ENCODE data around the gene C19orf67. TPM values are rescaled to one million over a fixed set of nuclear protein-coding genes. Genes with fewer than 3 reads are reported as not detected.

The C19orf67 gene
- total and polyA plus RNA-seq, 2 of the 13 experiments (the other 11 are each of a cell fraction or from before 2014, with no cell fraction given) = 0.11 to 0.32 TPM

DNA sequence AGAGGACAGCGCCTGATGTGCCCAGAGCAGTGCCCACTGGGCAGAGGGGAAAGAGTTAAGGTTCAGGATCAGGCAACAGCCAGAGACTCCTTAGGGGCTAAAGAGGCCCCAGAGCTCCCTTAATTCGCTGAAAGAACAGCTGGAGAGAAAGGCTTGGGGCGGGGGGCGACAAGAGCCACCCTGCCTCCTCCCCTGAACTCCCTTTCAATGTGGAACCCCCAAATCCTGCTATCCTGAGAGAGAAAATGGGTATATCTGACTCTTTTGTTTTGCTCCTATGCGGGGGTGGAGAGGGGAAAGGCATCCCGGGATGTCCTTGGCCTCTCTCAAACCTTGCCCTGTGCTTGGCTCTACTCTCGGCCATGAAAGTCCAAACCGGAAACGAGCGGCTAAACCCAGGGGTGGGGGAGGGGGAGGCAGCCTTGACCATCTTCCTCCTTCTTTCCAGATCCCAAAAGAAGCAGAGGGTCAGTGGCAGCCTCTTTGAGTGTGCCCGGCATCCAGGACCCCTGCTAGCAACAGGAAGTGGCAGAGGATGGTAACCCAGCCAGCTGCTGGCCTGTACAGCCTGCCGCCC is 27.3 kb upstream of the C19orf67 start (continued):
- TF ChIP-seq PRPF4 (IDR thresholded peaks at IDR 0.05; ENCODE audit: low read depth, low read length, poor library complexity, severe bottlenecking) (peak; percentile 17), ZNF841 (CRISPR knock-in tag; IDR thresholded peaks at IDR 0.05; ENCODE audit: borderline replicate concordance) (no peak), MEIS1 (CRISPR knock-in tag; IDR thresholded peaks at IDR 0.05; ENCODE audit: borderline replicate concordance) (peak; percentile 44; the same call in 1 of the 2 replicates), FOXP1 (IDR thresholded peaks at IDR 0.05) (no peak), FOXP1 (CRISPR knock-in tag; IDR thresholded peaks at IDR 0.05) (no peak), ZBTB46 (CRISPR knock-in tag; IDR thresholded peaks at IDR 0.05; ENCODE audit: borderline replicate concordance) (0 out of 2 replicates have a peak, but pooled peaks have one; percentile 46), ZFP41 (CRISPR knock-in tag; IDR thresholded peaks at IDR 0.05; ENCODE audit: borderline replicate concordance) (no peak), ZMYM4 (CRISPR knock-in tag; IDR thresholded peaks at IDR 0.05) (no peak), TBL1XR1 (IDR thresholded peaks at IDR 0.05; ENCODE audit: borderline replicate concordance, low read length, partially characterized antibody) (no peak), CBX1 (IDR thresholded peaks at IDR 0.05; ENCODE audit: low read depth) (no peak), IRF2 (CRISPR knock-in tag; IDR thresholded peaks at IDR 0.05) (no peak), ZNF687 (CRISPR knock-in tag; IDR thresholded peaks at IDR 0.05) (peak; percentile 92), RXRA (CRISPR knock-in tag; IDR thresholded peaks at IDR 0.05) (peak; percentile 66; the same call in 1 of the 2 replicates), U2AF1 (optimal IDR thresholded peaks at IDR 0.05; ENCODE audit: low read depth, low read length) (no peak), PITX1 (CRISPR knock-in tag; IDR thresholded peaks at IDR 0.05) (peak; percentile 63), THYN1 (CRISPR knock-in tag; IDR thresholded peaks at IDR 0.05; ENCODE audit: borderline replicate concordance, low read depth) (no peak), U2AF2 (IDR thresholded peaks at IDR 0.05; ENCODE audit: low read depth, low read length) (no peak), ETV5 (CRISPR knock-in tag; IDR thresholded peaks at IDR 0.05; ENCODE audit: borderline replicate concordance) (peak; percentile 86), NFYC (CRISPR knock-in tag; IDR thresholded peaks at IDR 0.05) (no peak), ZNF850 (CRISPR knock-in tag; conservative IDR thresholded peaks at IDR 0.05) (no peak), MAFK (conservative IDR thresholded peaks at IDR 0.05 in 1 of 2, IDR thresholded peaks at IDR 0.05 in 1 of 2; ENCODE audit: low read length in 2 of 2) (no peak), MEF2D (CRISPR knock-in tag; IDR thresholded peaks at IDR 0.05) (0 out of 2 replicates have a peak, but pooled peaks have one; percentile 28), ZFP36L2 (CRISPR knock-in tag; IDR thresholded peaks at IDR 0.05) (no peak), ZNF225 (CRISPR knock-in tag; IDR thresholded peaks at IDR 0.05) (no peak)
- TF ChIP-seq, protein P1, sequence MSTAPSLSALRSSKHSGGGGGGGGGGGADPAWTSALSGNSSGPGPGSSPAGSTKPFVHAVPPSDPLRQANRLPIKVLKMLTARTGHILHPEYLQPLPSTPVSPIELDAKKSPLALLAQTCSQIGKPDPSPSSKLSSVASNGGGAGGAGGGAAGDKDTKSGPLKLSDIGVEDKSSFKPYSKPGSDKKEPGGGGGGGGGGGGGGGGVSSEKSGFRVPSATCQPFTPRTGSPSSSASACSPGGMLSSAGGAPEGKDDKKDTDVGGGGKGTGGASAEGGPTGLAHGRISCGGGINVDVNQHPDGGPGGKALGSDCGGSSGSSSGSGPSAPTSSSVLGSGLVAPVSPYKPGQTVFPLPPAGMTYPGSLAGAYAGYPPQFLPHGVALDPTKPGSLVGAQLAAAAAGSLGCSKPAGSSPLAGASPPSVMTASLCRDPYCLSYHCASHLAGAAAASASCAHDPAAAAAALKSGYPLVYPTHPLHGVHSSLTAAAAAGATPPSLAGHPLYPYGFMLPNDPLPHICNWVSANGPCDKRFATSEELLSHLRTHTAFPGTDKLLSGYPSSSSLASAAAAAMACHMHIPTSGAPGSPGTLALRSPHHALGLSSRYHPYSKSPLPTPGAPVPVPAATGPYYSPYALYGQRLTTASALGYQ (CRISPR knock-in tag; IDR thresholded peaks at IDR 0.05) = no peak
